Measurements from ENCODE around the gene CAMKK1.

CAMKK1 gene

GRCh38 chr17:3897731-3898130, 4.9 kb upstream of the CAMKK1 start:
- Histone ChIP-seq H3K9me3 (ENCODE audit: control insufficient read depth, low read length) (no peaks in the 10 kb centered on the region), H3K4me3 (ENCODE audit: insufficient read depth, low read depth, low read length, poor library complexity, severe bottlenecking) (no peak overlapping the region), H3K36me3 (ENCODE audit: control insufficient read depth, insufficient read depth, low read length) (no peaks in the 10 kb centered on the region), H3K27me3 (replicated peaks; ENCODE audit: control insufficient read depth, insufficient read depth, low read length, poor library complexity, severe bottlenecking) (no peaks in the 10 kb centered on the region), H3K27ac (ENCODE audit: insufficient read depth, low read length, poor library complexity, severe bottlenecking) (no peak overlapping the region), H3K4me1 (ENCODE audit: control insufficient read depth, insufficient read depth, low read length, poor library complexity, severe bottlenecking) (peaks cover 10% of the 10 kb centered on the region)
- no peak for DNase-seq

GRCh38 chr17:3896968-3897235, 4.0 kb upstream of the CAMKK1 start:
- Histone ChIP-seq H3K27ac (ENCODE audit: insufficient read depth, low read length, poor library complexity, severe bottlenecking) (no peak overlapping the region), H3K4me1 (ENCODE audit: control insufficient read depth, insufficient read depth, low read length, poor library complexity, severe bottlenecking) (peaks cover 16% of the 10 kb centered on the region), H3K36me3 (ENCODE audit: control insufficient read depth, insufficient read depth, low read length) (no peaks in the 10 kb centered on the region), H3K9me3 (ENCODE audit: control insufficient read depth, low read length) (no peaks in the 10 kb centered on the region), H3K4me3 (ENCODE audit: insufficient read depth, low read depth, low read length, poor library complexity, severe bottlenecking) (no peak overlapping the region), H3K27me3 (replicated peaks; ENCODE audit: control insufficient read depth, insufficient read depth, low read length, poor library complexity, severe bottlenecking) (no peaks in the 10 kb centered on the region)
- DNase-seq, result no peak

GRCh38 chr17:3896108-3896967, 3.5 kb upstream of the CAMKK1 start:
- H3K9me3 ChIP-seq (ENCODE audit: control insufficient read depth, low read length), result no peaks in the 10 kb centered on the region
- no peaks in the 10 kb centered on the region for H3K27me3 ChIP-seq (replicated peaks; ENCODE audit: control insufficient read depth, insufficient read depth, low read length, poor library complexity, severe bottlenecking)
- H3K4me3 ChIP-seq (ENCODE audit: insufficient read depth, low read depth, low read length, poor library complexity, severe bottlenecking), result no peak overlapping the region
- peaks cover 22% of the 10 kb centered on the region for H3K4me1 ChIP-seq (ENCODE audit: control insufficient read depth, insufficient read depth, low read length, poor library complexity, severe bottlenecking)
- H3K36me3 ChIP-seq (ENCODE audit: control insufficient read depth, insufficient read depth, low read length), result no peaks in the 10 kb centered on the region
- no peak for DNase-seq
- no peak overlapping the region for H3K27ac ChIP-seq (ENCODE audit: insufficient read depth, low read length, poor library complexity, severe bottlenecking)

GRCh38 chr17:3895354-3895753, 2.5 kb upstream of the CAMKK1 start:
- no peaks in the 10 kb centered on the region for H3K27me3 ChIP-seq (replicated peaks; ENCODE audit: control insufficient read depth, insufficient read depth, low read length, poor library complexity, severe bottlenecking)
- no peak overlapping the region for H3K4me3 ChIP-seq (ENCODE audit: insufficient read depth, low read depth, low read length, poor library complexity, severe bottlenecking)
- no peaks in the 10 kb centered on the region for H3K9me3 ChIP-seq (ENCODE audit: control insufficient read depth, low read length)
- H3K4me1 ChIP-seq (ENCODE audit: control insufficient read depth, insufficient read depth, low read length, poor library complexity, severe bottlenecking), result peaks cover 22% of the 10 kb centered on the region
- H3K36me3 ChIP-seq (ENCODE audit: control insufficient read depth, insufficient read depth, low read length), result no peaks in the 10 kb centered on the region
- H3K27ac ChIP-seq (ENCODE audit: insufficient read depth, low read length, poor library complexity, severe bottlenecking), result no peak overlapping the region
- DNase-seq, result no peak

GRCh38 chr17:3894911-3895343, 2.1 kb upstream of the CAMKK1 start:
- no peak for DNase-seq
- no peaks in the 10 kb centered on the region for H3K36me3 ChIP-seq (ENCODE audit: control insufficient read depth, insufficient read depth, low read length)
- H3K4me1 ChIP-seq (ENCODE audit: control insufficient read depth, insufficient read depth, low read length, poor library complexity, severe bottlenecking), result peaks cover 22% of the 10 kb centered on the region
- H3K27me3 ChIP-seq (replicated peaks; ENCODE audit: control insufficient read depth, insufficient read depth, low read length, poor library complexity, severe bottlenecking), result no peaks in the 10 kb centered on the region
- H3K9me3 ChIP-seq (ENCODE audit: control insufficient read depth, low read length), result no peaks in the 10 kb centered on the region
- no peak overlapping the region for H3K4me3 ChIP-seq (ENCODE audit: insufficient read depth, low read depth, low read length, poor library complexity, severe bottlenecking)
- no peak overlapping the region for H3K27ac ChIP-seq (ENCODE audit: insufficient read depth, low read length, poor library complexity, severe bottlenecking)

- Histone ChIP-seq H3K36me3 (ENCODE audit: control insufficient read depth, insufficient read depth, low read length) (no peaks in the 10 kb centered on the region), H3K4me1 (ENCODE audit: control insufficient read depth, insufficient read depth, low read length, poor library complexity, severe bottlenecking) (peaks cover 22% of the 10 kb centered on the region), H3K27me3 (replicated peaks; ENCODE audit: control insufficient read depth, insufficient read depth, low read length, poor library complexity, severe bottlenecking) (no peaks in the 10 kb centered on the region), H3K4me3 (ENCODE audit: insufficient read depth, low read depth, low read length, poor library complexity, severe bottlenecking) (no peak overlapping the region), H3K9me3 (ENCODE audit: control insufficient read depth, low read length) (no peaks in the 10 kb centered on the region), H3K27ac (ENCODE audit: insufficient read depth, low read length, poor library complexity, severe bottlenecking) (no peak overlapping the region)
- no peak for DNase-seq
These were observed 1.3 kb upstream of the CAMKK1 start for GRCh38 chr17:3894188-3894587.

GRCh38 chr17:3893720-3894116, 865 bp upstream of the CAMKK1 start:
- DNase-seq, result no peak
- peak overlapping the region; percentile 68 for H3K27ac ChIP-seq (ENCODE audit: insufficient read depth, low read length, poor library complexity, severe bottlenecking)
- peaks cover 22% of the 10 kb centered on the region for H3K4me1 ChIP-seq (ENCODE audit: control insufficient read depth, insufficient read depth, low read length, poor library complexity, severe bottlenecking)
- no peaks in the 10 kb centered on the region for H3K9me3 ChIP-seq (ENCODE audit: control insufficient read depth, low read length)
- H3K4me3 ChIP-seq (ENCODE audit: insufficient read depth, low read depth, low read length, poor library complexity, severe bottlenecking), result peak overlapping the region; percentile 65
- no peaks in the 10 kb centered on the region for H3K36me3 ChIP-seq (ENCODE audit: control insufficient read depth, insufficient read depth, low read length)
- H3K27me3 ChIP-seq (replicated peaks; ENCODE audit: control insufficient read depth, insufficient read depth, low read length, poor library complexity, severe bottlenecking), result no peaks in the 10 kb centered on the region

GRCh38 chr17:3892095-3892998, 506 bp downstream of the CAMKK1 start:
- H3K4me1 ChIP-seq (ENCODE audit: control insufficient read depth, insufficient read depth, low read length, poor library complexity, severe bottlenecking), result peaks cover 30% of the 10 kb centered on the region
- no peaks in the 10 kb centered on the region for H3K27me3 ChIP-seq (replicated peaks; ENCODE audit: control insufficient read depth, insufficient read depth, low read length, poor library complexity, severe bottlenecking)
- H3K36me3 ChIP-seq (ENCODE audit: control insufficient read depth, insufficient read depth, low read length), result no peaks in the 10 kb centered on the region
- no peaks in the 10 kb centered on the region for H3K9me3 ChIP-seq (ENCODE audit: control insufficient read depth, low read length)
- peak; percentile 77 to 81 (median 78) for DNase-seq
- H3K4me3 ChIP-seq (ENCODE audit: insufficient read depth, low read depth, low read length, poor library complexity, severe bottlenecking), result peak overlapping the region; percentile 51
- H3K27ac ChIP-seq (ENCODE audit: insufficient read depth, low read length, poor library complexity, severe bottlenecking), result peak overlapping the region; percentile 37

GRCh38 chr17:3891626-3892094, 1.2 kb downstream of the CAMKK1 start:
- H3K36me3 ChIP-seq (ENCODE audit: control insufficient read depth, insufficient read depth, low read length), result no peaks in the 10 kb centered on the region
- no peaks in the 10 kb centered on the region for H3K27me3 ChIP-seq (replicated peaks; ENCODE audit: control insufficient read depth, insufficient read depth, low read length, poor library complexity, severe bottlenecking)
- no peak for DNase-seq
- peaks cover 37% of the 10 kb centered on the region for H3K4me1 ChIP-seq (ENCODE audit: control insufficient read depth, insufficient read depth, low read length, poor library complexity, severe bottlenecking)
- peak overlapping the region; percentile 51 for H3K4me3 ChIP-seq (ENCODE audit: insufficient read depth, low read depth, low read length, poor library complexity, severe bottlenecking)
- no peaks in the 10 kb centered on the region for H3K9me3 ChIP-seq (ENCODE audit: control insufficient read depth, low read length)
- H3K27ac ChIP-seq (ENCODE audit: insufficient read depth, low read length, poor library complexity, severe bottlenecking), result peak overlapping the region; percentile 37

GRCh38 chr17:3890878-3891219, 2.0 kb downstream of the CAMKK1 start:
- H3K4me1 ChIP-seq (ENCODE audit: control insufficient read depth, insufficient read depth, low read length, poor library complexity, severe bottlenecking), result peaks cover 42% of the 10 kb centered on the region
- DNase-seq, result no peak
- H3K27ac ChIP-seq (ENCODE audit: insufficient read depth, low read length, poor library complexity, severe bottlenecking), result no peak overlapping the region
- H3K9me3 ChIP-seq (ENCODE audit: control insufficient read depth, low read length), result no peaks in the 10 kb centered on the region
- H3K27me3 ChIP-seq (replicated peaks; ENCODE audit: control insufficient read depth, insufficient read depth, low read length, poor library complexity, severe bottlenecking), result no peaks in the 10 kb centered on the region
- H3K36me3 ChIP-seq (ENCODE audit: control insufficient read depth, insufficient read depth, low read length), result no peaks in the 10 kb centered on the region
- H3K4me3 ChIP-seq (ENCODE audit: insufficient read depth, low read depth, low read length, poor library complexity, severe bottlenecking), result no peak overlapping the region
